Thyroid gland (tissue), 4 donors: ENCODE results near the gene FBXL13. TPM values are rescaled to one million over a fixed set of nuclear protein-coding genes. Genes with fewer than 3 reads are reported as not detected.

Experiments used
- DNase-seq, 2 donors: peaks; one replicate each; pipeline ENCODE4 v3.0.0-alpha.2; 2019
- H3K27ac ChIP-seq, 3 donors: fragments of 200-600 bp; sonication (generic); 1 replicate in 2 of 3; 2 replicates in 1 of 3; pipeline ENCODE4 v1.5.1; 2016 to 2019; ENCODE audit warnings: mild to moderate bottlenecking in 1 of 3, moderate library complexity in 1 of 3
- H3K27me3 ChIP-seq: fragments of 200-600 bp; sonication (generic); one replicate; pipeline ENCODE4 v1.5.1; 2019
- H3K36me3 ChIP-seq, 2 donors: fragments of 200-600 bp; sonication (generic); one replicate each; pipeline ENCODE4 v1.5.1; 2016 to 2019
- H3K4me1 ChIP-seq, 2 donors: fragments of 200-600 bp; sonication (generic); one replicate each; pipeline ENCODE4 v1.5.1; 2017 to 2019
- H3K4me3 ChIP-seq, 3 donors: fragments of 200-600 bp; sonication (generic); replicated peaks in 1 of 3; 1 replicate in 2 of 3; 2 replicates in 1 of 3; pipeline ENCODE4 v1.5.1; 2016; ENCODE audit warnings: mild to moderate bottlenecking in 1 of 3
- H3K9me3 ChIP-seq: fragments of 200-600 bp; sonication (generic); one replicate; pipeline ENCODE4 v1.5.1; 2017
- CTCF ChIP-seq, 6 experiments: fragments of 200-600 bp in 3 of 6; fragments of 450-650 bp in 3 of 6; sonication (generic) in 3 of 6; IDR thresholded peaks; one replicate each; pipeline ENCODE4 v1.5.1; 2016 to 2019; ENCODE audit warnings: antibody characterized with exemption in 6 of 6, mild to moderate bottlenecking in 2 of 6, inconsistent platforms in 1 of 6, moderate library complexity in 1 of 6
- POLR2A ChIP-seq, 2 donors: fragments of 450-650 bp; IDR thresholded peaks; one replicate each; pipeline ENCODE4 v1.6.1; 2017; ENCODE audit warnings: antibody characterized with exemption in 2 of 2, mild to moderate bottlenecking in 2 of 2, moderate library complexity in 1 of 2
- WGBS, 2 donors: methylation state at CpG; one replicate each; pipeline ENCODE4 v1.1.5; 2017; 5-methylcytosine and 5-hydroxymethylcytosine counted together
- intact Hi-C: fragments of 100-400 bp; cut with DNase I; formaldehyde crosslinking; loops from one replicate; pipeline ENCODE4 v1.15.1; 2023
- total RNA-seq, 4 donors: library from RNA; depleted of rRNA; stranded (reverse); fragments of >200 nt; gene quantifications; one replicate each; pipeline ENCODE4 v1.2.3, GENCODE V29; 2016

Gene FBXL13
- total RNA-seq, 4 donors from 2014 or later, result 4.2 to 9.6 (median 5.0) TPM

DNA sequence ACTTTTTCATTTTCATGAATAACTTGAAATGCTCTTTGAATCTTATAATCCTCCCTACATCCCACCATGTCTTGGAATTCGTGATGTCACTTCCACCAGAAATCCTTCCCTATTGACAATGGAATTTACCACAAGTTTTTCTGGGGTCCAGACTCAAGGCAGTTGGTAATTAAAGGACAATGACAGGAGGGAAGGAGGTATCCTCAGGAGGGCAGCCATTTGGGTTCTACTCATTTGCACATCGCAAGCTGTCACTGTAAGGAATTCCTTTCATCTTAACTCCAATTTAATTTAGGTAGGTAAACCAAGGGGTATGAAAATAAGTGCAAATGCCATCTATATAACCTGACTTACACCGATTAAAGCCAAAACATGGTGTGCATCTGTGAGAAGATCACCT is 139.9 kb downstream of the FBXL13 start:
- intact Hi-C loops, result no loop called here
- Histone ChIP-seq H3K9me3 (no peaks in the 10 kb centered on the region), H3K36me3 (no peaks in the 10 kb centered on the region), H3K27ac (no peak overlapping the region), H3K4me1 (no peaks in the 10 kb centered on the region), H3K4me3 (no peak overlapping the region), H3K27me3 (no peaks in the 10 kb centered on the region)
- TF ChIP-seq CTCF (IDR thresholded peaks at IDR 0.05) (no peak), POLR2A (IDR thresholded peaks at IDR 0.05) (no peak)
- WGBS, 2 donors, result 76 to 85% methylated on average over 3 of the region's 3 CpGs
- no peak for DNase-seq

- Histone ChIP-seq H3K27me3 (no peaks in the 10 kb centered on the region), H3K4me1 (no peaks in the 10 kb centered on the region), H3K36me3 (no peaks in the 10 kb centered on the region), H3K27ac (peak overlapping the region in 1 of 3 donors; percentile 2), H3K4me3 (no peak overlapping the region), H3K9me3 (no peaks in the 10 kb centered on the region)
- no peak for DNase-seq
- 65 to 71% methylated on average over 8 of the region's 8 CpGs for WGBS, 2 donors
- TF ChIP-seq POLR2A (IDR thresholded peaks at IDR 0.05) (no peak), CTCF (IDR thresholded peaks at IDR 0.05) (no peak)
- intact Hi-C loops, result no loop called here
These were observed 140.4 kb downstream of the FBXL13 start for GRCh38 chr7:102934239-102934638.

- no peak overlapping the region for H3K4me3 ChIP-seq
- 84% methylated on average over 15 of the region's 15 CpGs for WGBS, 2 donors
- H3K36me3 ChIP-seq, result no peaks in the 10 kb centered on the region
- H3K4me1 ChIP-seq, result no peaks in the 10 kb centered on the region
- peak overlapping the region in 1 of 3 donors; percentile 12 for H3K27ac ChIP-seq
- H3K27me3 ChIP-seq, result no peaks in the 10 kb centered on the region
- intact Hi-C loops, result no loop called here
- peak; percentile 7 to 15 for DNase-seq
- H3K9me3 ChIP-seq, result no peaks in the 10 kb centered on the region
- TF ChIP-seq POLR2A (IDR thresholded peaks at IDR 0.05), result no peak
- TF ChIP-seq CTCF (IDR thresholded peaks at IDR 0.05), result no peak
These were observed 140.8 kb downstream of the FBXL13 start for GRCh38 chr7:102933763-102934162.

GRCh38 chr7:102931757-102932156 is 142.8 kb downstream of the FBXL13 start:
- intact Hi-C loops, result no loop called here
- TF ChIP-seq POLR2A (IDR thresholded peaks at IDR 0.05), result no peak
- no peak for TF ChIP-seq CTCF (IDR thresholded peaks at IDR 0.05)
- Histone ChIP-seq H3K4me1 (no peaks in the 10 kb centered on the region), H3K27me3 (no peaks in the 10 kb centered on the region), H3K9me3 (no peaks in the 10 kb centered on the region), H3K27ac (no peak overlapping the region), H3K4me3 (no peak overlapping the region), H3K36me3 (no peaks in the 10 kb centered on the region)
- no peak for DNase-seq
- 89 to 92% methylated on average over 1 of the region's 1 CpG for WGBS, 2 donors

- Histone ChIP-seq H3K27ac (no peak overlapping the region), H3K27me3 (no peaks in the 10 kb centered on the region), H3K36me3 (no peaks in the 10 kb centered on the region), H3K4me1 (no peaks in the 10 kb centered on the region), H3K9me3 (no peaks in the 10 kb centered on the region), H3K4me3 (no peak overlapping the region)
- intact Hi-C loops, result no loop called here
- 52 to 53% methylated on average over 2 of the region's 2 CpGs for WGBS, 2 donors
- no peak for TF ChIP-seq CTCF (IDR thresholded peaks at IDR 0.05)
- no peak for TF ChIP-seq POLR2A (IDR thresholded peaks at IDR 0.05)
- no peak for DNase-seq
These were observed 147.2 kb downstream of the FBXL13 start for GRCh38 chr7:102927312-102927933.
